ENCODE measurements around the gene ST6GALNAC5. TPM values are rescaled to one million over a fixed set of nuclear protein-coding genes. Genes with fewer than 3 reads are reported as not detected.
A peak's percentile ranks its signal among the peaks of the same experiment; 100 is the strongest.

ST6GALNAC5 gene
- total RNA-seq, 4 donors from 2014 or later: 1.8 to 5.1 (median 3.7) TPM; not detected in 1

DNA sequence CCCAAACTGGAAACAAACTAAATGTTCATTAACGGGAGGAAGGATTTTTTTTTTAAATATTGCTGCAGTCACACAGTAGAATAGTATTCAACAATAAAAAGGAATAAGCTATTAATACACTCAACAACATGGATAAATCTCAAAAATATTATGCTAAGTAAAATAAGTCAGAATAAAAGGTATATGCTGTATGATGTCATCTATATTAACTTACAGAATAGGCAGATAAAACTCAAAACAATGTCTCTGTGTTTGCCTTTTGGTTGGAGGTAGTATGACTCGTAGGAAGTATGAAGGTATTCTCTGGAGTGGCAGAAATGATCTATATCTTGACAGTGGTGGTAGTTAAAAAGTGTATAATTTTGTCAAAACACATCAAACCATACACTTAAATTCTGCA lies 6.1 kb upstream of the ST6GALNAC5 start:
- H3K27ac ChIP-seq: no peak overlapping the region
- TF ChIP-seq, protein P1, sequence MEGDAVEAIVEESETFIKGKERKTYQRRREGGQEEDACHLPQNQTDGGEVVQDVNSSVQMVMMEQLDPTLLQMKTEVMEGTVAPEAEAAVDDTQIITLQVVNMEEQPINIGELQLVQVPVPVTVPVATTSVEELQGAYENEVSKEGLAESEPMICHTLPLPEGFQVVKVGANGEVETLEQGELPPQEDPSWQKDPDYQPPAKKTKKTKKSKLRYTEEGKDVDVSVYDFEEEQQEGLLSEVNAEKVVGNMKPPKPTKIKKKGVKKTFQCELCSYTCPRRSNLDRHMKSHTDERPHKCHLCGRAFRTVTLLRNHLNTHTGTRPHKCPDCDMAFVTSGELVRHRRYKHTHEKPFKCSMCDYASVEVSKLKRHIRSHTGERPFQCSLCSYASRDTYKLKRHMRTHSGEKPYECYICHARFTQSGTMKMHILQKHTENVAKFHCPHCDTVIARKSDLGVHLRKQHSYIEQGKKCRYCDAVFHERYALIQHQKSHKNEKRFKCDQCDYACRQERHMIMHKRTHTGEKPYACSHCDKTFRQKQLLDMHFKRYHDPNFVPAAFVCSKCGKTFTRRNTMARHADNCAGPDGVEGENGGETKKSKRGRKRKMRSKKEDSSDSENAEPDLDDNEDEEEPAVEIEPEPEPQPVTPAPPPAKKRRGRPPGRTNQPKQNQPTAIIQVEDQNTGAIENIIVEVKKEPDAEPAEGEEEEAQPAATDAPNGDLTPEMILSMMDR (IDR thresholded peaks at IDR 0.05): no peak
- no peak for TF ChIP-seq POLR2A (IDR thresholded peaks at IDR 0.05)
- no peak for DNase-seq
- no peaks in the 10 kb centered on the region for H3K9me3 ChIP-seq
- H3K4me1 ChIP-seq: no peaks in the 10 kb centered on the region
- H3K27me3 ChIP-seq: no peaks in the 10 kb centered on the region
- no peaks in the 10 kb centered on the region for H3K36me3 ChIP-seq
- H3K4me3 ChIP-seq: no peak overlapping the region

DNA sequence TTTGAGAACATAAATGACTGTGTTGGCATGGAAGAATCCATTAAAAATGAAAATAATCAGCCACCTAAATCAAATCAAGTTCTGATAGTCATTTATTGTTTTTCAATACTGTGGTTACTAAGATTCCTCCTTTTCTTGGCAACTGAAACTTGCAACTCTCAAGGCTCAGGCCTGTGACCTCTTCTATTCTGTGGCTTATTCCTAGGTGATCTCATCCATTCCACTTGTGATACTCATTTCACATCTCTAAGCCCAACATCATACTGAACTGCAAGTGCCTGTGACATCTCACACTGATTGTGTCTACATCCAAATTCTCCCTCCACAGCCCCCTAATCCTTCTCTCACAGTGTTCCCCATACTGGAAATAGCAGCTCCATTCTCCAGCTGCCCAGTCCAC lies 4.8 kb upstream of the ST6GALNAC5 start:
- Histone ChIP-seq H3K4me1 (peaks cover 0 to 5% (median 0%) of the 10 kb centered on the region in 4 donors), H3K36me3 (no peaks in the 10 kb centered on the region), H3K9me3 (no peaks in the 10 kb centered on the region), H3K4me3 (no peak overlapping the region), H3K27me3 (peaks cover 0 to 4% of the 10 kb centered on the region in 2 donors), H3K27ac (no peak overlapping the region)
- DNase-seq: no peak
- TF ChIP-seq, protein P1 (IDR thresholded peaks at IDR 0.05): no peak
- TF ChIP-seq POLR2A (IDR thresholded peaks at IDR 0.05): no peak

DNA sequence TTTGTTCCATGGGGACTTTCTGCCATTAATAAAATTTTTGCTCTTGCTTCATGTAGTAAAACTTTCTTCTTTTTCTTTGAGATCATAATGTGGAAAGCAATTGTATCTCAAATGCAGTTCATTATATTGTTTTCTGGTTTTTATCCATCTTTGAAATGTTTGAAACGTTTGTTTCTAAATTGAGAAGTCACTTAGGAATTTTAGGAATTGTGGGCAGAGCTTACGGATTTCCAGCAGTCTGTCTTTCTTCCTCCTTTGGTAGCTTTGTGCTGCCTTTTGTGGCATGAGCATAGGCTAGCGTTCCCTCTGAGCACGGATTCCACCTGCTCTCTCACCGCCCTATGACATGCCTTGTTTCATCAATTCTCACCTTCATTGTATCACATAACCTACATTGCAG lies 2.9 kb upstream of the ST6GALNAC5 start:
- no peaks in the 10 kb centered on the region for H3K9me3 ChIP-seq
- TF ChIP-seq, protein P1 (IDR thresholded peaks at IDR 0.05): no peak
- no peak for TF ChIP-seq POLR2A (IDR thresholded peaks at IDR 0.05)
- no peak for DNase-seq
- H3K4me1 ChIP-seq: peaks cover 0 to 17% (median 0%) of the 10 kb centered on the region in 4 donors
- no peak overlapping the region for H3K4me3 ChIP-seq
- no peak overlapping the region for H3K27ac ChIP-seq
- peaks cover 0 to 18% of the 10 kb centered on the region in 2 donors for H3K27me3 ChIP-seq
- no peaks in the 10 kb centered on the region for H3K36me3 ChIP-seq

DNA sequence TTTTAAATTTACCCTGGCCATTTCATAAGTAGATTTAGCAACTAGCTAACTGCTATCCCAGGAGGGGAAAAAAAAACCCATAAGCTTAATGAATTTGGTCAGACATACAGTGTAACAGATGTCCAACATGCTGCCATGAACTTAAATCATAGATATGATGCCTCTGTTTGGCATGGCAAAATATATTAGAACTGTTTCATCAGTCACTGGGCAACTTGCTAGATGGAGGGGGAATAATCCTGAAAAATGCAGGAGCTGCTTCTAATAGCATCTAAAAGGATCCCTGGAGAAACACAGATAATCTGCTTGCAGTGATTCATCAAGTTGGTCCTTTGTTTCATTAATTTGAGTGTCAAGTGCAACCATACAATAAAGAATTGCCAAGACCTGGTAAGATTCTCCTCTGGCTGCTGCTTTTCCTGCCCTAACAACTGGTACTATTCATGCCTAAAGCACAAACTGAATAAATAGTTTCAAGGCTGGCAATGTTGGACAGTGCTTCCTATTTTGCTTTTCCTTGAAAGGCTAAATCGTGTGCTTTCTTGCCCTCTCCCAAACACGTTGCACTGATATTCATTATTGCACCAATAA lies 1.5 kb upstream of the ST6GALNAC5 start:
- peak overlapping the region in 1 of 4 donors; percentile 17 for H3K27ac ChIP-seq
- no peaks in the 10 kb centered on the region for H3K36me3 ChIP-seq
- H3K4me1 ChIP-seq: peaks cover 0 to 17% (median 0%) of the 10 kb centered on the region in 4 donors
- no peak overlapping the region for H3K4me3 ChIP-seq
- no peak for DNase-seq
- H3K27me3 ChIP-seq: peaks cover 0 to 18% of the 10 kb centered on the region in 2 donors
- TF ChIP-seq POLR2A (IDR thresholded peaks at IDR 0.05): no peak
- TF ChIP-seq, protein P1 (IDR thresholded peaks at IDR 0.05): no peak
- H3K9me3 ChIP-seq: no peaks in the 10 kb centered on the region

DNA sequence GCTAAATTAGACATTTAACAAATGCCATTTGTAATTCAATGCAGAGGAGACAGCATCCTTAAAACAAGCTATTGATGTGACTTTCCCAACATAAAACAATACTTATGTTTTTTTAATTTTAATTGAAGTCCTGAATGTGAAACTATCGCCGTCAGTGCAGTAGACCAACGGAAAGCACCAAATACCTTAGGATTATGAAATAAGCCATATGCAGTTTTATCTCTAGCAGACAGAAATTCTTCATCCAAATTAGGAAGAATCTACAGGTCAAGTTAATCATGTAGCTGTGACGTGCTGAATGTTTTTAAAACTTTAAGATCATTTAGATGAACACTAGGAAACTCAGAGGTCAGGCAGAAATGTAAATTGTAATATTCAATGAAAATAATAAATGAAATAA lies 714 bp upstream of the ST6GALNAC5 start:
- Histone ChIP-seq H3K36me3 (no peaks in the 10 kb centered on the region), H3K9me3 (no peaks in the 10 kb centered on the region), H3K27ac (peak overlapping the region in 1 of 4 donors; percentile 70), H3K27me3 (peaks cover 0 to 18% of the 10 kb centered on the region in 2 donors), H3K4me3 (no peak overlapping the region), H3K4me1 (peaks cover 0 to 17% (median 0%) of the 10 kb centered on the region in 4 donors)
- TF ChIP-seq POLR2A (IDR thresholded peaks at IDR 0.05): no peak
- TF ChIP-seq, protein P1 (IDR thresholded peaks at IDR 0.05): no peak
- DNase-seq: no peak

Measured in Peyer's patch (tissue), 4 donors.